Mucosa of gallbladder (tissue), 1 donor: ENCODE measurements around the gene NPB. TPM values are rescaled to one million over a fixed set of nuclear protein-coding genes. Genes with fewer than 3 reads are reported as not detected.

ENCODE experiments used
- DNase-seq: peaks from one replicate; pipeline ENCODE4 v3.0.0-alpha.2; 2020; ENCODE audit warnings: low spot score
- total RNA-seq: library from RNA; stranded (reverse); gene quantifications from one replicate; pipeline ENCODE4 v1.2.1, GENCODE V29; 2021
- donor health status: DM: no; HTN: no; CAD: no.

The NPB gene
- total RNA-seq, 1 donor from 2014 or later = 0.55 TPM

DNA sequence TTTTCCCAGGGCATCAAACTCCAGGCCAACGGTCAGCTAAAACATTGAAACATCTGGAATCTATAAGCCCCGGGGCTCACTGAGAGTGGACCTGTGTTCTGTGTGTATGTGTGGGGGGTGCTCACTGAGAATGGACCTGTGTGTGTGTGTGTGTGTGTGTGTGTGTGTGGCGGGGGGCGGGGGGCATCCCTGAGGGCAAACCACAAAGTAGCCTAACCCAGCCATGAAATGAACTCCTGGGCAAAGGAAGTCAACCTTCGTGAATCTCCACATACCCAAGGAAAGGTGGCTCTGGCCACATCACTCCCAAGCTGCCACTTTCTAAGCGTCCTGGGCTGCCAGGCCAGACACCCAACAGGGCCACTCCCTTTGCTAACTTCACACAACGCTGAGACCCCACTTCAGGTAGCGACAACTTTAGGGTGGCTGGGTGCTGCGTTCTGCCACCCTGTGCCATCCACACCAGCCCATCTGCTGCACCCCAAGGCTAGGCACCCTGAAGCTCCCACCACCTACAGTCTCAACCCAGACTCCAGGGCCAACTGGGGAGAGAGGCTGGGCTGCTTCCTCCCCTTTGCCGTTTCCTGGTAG is 23.9 kb downstream of the NPB start:
- no peak for DNase-seq

DNA sequence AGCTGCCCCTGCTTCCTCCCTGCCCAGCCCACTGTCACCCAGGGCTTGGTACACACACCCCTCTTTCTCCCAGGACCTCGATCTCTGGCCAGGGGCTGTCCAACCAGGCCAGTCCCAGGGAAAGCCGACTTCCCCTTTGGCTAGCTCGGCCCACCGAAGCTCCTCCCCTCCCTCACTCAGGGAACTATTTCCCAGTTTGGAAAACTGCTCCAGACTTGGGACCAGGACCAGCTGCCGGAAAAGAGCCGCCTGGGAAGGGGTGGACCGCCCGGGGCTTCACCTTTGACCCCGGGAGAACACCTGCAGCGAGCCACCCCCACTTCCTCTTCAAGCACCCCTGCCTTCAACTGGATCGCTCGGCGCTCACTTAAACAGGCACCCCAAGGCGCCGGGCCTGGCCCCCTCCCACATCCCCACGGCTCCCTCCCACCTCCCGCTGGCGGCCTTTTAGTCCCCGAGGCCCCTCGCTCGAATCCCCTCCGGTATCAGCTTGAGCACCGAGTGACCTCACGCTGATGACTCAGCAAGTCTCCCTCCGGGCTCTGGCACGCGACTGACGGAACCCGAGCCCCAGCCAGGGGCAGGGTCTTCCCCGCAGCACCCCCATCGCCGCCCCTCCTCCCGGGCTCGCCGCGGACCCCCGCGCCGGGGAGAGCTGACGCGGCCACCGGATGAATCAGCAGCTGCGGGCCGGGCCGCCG is 24.6 kb downstream of the NPB start:
- peak; percentile 85 for DNase-seq

DNA sequence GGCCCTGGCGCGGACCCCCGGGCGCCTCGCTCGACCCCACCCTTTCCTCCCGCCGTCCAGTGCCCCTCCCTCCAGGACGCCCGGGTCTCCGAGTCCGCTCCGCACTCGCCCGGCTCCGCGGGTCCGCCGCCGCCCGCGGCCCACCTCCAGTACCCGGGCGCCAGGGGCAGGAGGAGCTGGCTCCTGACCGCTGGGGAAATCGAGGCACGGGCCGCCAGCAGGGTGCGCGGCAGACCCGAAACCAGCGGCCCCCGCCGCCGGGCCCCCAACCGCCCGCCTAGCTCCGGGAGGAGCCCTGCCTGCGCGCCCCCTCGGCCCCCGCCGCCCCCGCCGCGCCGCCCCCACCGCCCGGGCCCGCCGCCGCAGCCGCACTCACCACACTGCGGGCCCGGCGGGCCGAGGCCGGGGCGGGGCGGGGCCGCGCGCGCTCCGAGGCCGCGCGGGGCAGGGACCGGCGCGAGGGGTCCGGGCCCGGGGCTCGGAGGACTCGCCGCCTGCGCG is 25.2 kb downstream of the NPB start:
- no peak for DNase-seq

DNA sequence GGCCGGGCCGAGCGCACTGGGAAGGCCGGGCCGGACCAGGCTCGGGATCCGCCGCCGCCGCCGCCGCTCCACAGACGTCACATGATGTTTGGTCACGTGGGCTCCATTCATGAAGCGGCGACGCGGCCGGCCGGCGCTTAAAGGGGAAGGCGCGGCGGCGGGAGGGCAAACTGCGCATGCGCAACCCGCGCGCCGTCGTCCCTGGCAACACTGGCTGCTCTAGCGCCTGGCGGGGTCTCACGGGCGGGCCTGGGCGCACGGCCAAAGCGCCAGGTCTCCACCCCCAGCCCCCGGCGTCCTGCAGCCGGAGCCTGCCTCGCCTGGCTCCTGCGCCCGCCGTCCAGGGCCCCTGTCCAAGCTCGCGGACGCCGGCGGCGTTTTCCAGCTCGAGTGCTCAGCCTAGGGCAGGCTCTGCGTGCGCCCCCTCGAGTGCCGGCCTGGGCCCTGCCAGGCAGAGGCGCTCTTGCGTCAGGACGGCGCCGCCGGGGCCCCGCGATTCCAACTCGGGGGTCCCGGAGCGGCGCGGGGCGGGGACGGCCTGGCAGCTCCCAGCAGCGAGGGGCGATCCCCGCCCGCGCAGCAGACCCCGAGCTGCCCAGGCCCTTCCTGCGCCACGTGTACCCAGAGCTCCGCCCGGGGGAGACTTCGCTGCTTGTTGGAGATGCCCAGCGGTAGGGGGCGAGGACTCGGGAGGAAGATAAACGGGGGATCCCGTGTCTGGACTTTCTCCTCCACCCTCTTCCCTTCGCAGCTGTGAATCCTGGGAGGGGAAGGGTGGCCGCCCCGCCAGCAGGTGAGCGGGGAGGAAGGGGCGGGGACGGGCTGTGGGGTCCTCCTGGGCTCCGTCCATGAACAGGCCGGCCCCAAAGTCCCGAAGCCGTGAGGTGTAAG is 25.9 kb downstream of the NPB start, which contains the start of gene MAFG:
MAFG (minus strand) TSS at position 83 of the 891 bp plus-strand sequence. CDS start 4,550 bp downstream, outside the sequence.
- peak; percentile 92 for DNase-seq

DNA sequence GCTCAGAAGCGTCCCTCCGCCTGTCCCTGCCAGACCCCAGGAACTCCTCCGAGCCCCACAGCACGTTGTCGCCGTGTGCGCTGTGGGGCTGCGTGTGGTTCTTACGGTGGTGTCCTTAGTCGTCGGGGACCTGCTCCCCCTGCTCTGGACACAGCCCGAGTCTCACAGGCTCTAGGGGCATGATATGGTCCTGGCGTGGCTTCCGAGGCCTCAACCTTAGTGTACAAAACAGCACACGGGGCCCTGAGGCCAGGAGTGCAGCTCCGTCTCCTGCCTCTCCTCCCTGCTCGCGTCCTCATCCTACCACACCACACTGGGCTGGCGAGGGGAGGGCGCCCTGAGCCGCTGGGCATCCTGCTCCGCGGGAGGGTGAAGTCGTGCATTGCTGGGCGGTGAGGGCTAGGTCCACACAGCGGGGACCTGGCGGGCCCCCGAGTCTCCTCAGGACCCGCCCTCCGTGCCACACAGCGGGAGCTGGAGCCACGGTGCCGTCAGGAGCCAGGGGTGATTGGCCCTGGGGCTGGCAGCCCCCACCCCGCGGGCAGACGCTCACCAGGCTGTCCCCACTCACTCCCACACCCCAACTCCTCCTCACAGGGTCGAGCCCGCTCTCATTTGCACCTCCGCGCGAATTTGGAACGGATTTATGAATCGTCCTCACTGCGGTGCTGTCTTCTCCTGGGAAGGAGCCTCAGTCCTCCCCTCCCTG is 26.7 kb downstream of the NPB start:
- DNase-seq = no peak

DNA sequence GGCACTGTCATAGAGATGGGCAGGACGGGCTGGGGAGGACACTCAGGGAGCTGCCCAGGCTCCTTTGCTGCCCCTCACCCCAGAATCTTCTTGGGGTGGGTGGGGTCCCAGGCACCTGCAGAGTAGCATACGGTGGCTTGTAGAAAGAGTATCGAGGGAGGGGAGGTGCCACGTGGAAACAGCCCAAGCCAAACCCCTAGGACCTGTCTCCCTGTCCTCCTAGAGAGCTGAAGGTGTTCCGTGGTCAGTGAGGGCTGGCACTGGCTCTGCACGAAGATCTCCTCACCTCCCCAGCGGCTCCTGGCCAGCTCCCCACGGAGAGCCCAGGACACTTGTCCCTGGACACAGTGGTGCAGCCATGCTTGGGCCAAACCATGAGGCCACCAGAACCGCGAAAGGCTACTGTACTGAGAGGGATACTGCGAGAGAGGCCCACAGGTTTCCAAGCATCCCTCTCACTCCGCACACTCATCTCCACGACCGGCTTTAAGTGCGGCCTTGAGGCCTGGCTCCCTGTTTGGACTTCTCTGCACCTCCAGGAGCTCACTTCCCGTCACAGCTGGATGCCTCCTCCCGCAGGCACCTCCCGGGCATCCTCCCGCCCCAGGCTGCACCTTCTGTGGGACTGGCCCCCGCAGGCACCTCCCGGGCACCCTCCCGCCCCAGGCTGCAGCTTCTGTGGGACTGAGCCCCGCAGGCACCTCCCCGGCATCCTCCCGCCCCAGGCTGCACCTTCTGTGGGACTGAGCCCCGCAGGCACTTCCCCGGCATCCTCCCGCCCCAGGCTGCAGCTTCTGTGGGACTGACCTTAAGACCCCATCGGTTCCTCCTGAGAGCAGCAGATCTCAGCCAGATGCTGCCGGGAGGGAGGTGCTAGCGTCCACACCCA is 27.5 kb downstream of the NPB start:
- DNase-seq = no peak

DNA sequence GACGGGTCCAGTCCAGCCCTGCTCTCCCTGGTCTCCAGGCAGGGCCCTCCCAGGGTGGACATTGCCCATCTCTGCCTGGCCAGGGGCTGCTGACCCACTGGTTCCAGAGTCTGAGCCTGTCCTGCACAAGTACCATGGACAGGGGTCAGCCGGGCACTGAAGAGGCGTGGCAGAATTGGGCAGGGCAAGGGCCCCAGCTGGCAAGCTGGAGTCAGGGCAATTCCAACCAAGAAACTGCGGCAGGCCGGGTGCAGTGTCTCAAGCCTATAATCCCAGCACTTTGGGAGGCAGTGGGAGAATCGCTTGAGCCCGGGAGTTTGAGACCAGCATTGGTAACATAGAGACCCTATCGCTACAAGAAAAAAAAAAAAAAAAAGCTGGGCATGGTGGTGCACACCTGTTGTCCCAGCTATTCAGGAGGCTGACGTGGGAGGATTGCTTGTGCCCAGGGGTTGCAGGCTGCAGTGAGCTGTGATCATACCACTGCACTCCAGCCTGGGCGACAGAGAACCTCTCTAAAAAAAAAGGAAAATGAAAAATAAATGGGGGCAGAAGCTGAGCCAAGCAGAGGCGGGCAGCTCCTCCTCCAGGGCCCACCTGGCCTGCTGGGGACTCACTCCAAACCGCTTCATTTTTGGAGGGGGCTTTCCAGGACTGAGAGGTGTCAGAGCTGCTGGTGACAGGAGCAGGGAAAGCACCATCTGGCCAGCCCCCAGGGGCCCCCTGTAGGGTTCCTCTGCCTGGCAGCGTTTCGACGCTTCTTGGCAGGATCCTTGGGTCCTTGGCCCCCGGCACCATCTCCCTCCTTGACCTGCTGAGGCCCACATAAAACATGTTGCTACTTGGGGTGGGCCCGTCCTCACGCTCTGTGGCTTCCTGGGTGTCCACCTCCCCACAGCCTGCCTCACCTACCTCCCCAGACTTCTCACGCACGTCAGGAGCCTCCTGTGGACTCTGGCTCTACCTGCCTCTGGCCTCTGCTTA is 28.4 kb downstream of the NPB start:
- DNase-seq = no peak

DNA sequence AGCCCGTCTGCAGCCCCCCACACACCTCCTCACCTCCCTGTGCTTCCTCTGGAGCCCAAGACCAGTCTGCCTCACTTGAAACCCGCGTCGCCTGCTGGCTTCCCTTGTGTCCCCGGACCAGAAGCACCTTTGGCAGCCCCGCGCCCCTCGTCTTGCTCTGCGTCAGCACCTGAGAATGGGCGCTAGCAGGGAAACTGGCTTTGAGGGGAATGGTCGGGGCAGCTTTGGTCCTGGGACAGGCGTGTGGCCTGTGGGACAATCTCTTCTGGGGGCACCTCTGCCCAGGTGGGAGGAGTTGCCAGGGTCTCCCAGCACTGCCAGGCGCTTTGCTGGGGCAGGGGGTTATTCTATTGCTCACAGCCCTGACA is 29.1 kb downstream of the NPB start:
- DNase-seq = no peak

DNA sequence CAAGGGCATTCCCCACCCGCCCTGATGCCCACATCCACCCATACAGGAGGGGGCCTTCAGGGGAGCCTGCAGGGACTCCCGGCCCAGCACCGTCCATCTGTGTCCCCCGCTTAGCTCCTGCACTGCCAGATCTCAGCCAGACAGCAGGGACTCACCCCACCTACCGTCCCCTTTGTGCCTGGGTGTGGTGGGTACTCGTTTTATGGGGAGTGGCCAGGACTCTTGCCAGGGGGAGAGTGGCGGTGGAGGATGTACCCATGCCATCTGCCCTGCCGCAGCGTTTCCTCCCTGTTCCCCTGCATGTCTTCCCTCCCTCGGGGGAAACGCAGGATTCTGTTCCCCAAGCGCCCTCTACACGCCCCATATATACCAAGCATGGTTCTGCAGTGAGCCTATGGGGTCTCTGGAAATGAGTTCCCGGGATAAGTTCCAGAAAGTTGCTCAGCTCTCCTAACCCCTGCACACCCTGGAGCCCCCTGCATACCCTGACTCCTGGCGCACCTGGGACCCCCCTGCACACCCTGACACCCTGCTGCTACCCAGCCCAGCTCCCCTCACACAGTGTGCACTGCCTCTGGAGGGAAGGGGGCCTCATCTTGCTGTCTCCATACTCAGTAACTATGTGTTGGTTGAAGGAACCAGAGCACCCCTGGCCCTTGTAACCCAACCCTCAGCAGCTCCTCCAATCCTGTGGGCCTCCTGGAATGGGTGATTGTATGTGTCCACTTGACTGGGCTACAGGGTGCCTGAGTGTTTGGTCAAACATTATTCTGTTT is 29.7 kb downstream of the NPB start:
- no peak for DNase-seq

DNA sequence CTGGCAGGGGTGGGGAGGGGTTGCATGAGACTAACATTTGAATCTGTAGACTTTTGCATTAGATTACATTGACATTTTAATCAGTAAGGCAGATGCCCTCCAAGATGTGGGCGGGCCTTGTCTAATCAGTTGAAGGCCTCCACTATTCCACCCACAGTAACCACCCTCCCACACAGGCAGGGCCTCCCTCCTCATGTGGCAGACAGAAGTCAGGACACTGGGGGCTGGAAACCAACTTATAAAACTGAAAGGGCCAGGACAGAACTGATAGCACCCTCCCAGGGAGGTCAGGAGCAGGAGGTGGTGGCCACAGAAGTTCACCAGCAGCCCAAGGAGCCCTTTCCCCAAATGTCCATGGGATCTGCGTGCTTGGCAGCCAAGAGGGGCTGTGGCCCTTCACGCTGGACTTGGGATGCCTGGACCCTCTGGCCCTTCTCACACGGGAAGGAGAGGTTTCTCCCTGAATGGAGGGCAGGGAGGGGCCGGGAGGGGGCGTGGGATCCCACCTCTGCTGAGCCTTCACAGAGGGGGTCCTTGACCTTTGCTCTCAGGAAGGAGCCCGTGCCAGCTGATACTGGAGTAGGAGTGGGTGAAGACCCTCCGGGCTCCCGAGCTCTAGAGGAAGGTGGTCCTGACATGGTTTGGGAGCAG is 30.4 kb downstream of the NPB start:
- DNase-seq = no peak

DNA sequence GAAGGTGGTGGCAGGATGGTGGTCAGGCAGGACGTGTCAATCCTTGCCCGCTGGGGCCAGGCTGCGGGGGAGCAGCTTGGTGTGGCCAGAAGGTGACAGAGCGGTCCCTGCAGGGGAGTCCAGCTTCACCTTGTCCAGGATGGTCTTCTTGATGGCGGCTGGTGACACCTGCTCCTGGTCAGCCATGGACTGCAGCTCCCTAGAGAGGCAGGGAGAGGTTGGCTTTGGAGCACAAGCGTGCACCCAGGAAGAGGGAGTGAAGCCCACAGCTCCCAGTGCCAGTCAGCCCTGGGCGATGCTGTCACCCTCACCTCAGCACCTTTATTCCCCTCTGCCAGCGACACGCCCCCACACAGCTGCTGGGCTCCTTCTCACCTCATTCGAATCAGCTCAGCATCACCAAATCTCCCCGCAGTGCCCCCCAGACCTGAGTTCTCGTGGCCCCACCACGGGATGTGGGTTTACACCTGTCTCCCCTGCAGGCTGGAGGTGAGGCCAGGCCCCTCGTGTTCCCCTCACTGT is 31.2 kb downstream of the NPB start:
- DNase-seq = no peak

DNA sequence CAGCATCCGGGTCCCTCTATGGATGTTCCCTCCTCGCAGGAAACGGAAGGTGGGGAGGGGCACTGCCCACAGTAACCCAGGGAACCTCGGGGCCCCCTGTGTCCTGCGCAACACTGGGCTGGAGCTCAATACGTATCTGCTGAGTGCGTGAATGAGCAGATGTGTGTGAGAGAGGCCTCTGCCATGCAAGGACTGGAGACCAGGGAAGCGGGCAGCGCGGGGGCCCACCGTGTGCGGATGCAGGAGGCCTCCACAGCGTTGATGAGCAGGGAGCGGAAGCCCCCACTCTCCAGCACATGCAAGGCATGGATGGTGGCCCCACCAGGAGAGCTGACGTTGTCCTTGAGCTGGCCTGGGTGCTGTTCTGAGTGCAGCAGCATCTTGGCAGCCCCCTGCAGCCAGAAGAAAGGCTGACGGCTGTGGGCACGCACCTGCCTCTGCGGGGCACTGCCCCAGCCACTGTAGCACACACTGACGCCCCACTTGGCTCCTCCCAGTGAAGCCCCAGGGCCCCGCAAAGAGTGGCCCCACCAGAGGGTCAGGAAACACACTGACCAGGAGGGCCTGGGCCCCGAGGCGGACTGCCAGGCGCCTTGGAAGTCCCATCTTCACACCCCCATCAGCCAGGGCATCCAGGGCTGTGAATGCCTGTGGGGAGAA is 32.2 kb downstream of the NPB start:
- DNase-seq = no peak

DNA sequence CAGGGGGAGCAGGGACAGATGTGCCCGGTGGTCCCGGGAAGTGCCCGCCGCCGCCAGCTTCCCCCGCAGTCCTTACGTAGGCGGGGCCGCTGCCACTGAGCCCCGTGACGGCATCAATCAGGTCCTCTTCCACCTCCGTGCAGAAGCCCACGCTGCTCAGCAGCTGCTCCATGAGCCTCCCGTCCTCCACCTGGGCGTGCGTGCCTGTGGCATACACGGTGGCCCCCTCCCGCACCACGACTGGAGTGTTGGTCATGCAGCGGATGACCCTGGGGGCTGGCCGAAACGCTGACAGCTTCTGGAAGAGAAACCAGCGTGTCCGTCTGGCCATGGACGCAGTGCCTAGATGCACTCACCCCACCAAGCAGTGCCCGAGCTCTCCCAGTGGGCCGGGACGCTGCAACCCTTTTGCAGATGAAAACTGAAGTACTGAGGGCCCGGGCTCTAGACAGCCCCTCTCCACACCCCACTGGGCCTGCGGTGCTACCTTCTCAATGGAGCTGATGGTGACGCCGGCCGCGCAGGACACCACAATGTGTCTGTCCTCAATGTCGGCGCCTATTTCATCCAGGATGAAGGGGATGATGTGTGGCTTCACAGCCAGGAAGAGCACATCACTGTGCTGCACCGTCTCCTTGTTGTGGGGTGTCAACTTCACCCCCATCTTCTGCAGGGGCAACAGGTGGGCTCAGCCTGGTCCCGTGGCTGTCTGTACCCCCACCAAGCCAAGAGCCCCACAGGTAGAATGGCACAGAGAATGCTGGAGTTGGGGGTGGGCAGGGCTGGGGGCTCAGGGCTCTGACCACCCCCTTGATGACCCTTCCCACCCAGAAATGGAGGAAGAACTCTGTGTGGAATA is 33.0 kb downstream of the NPB start:
- DNase-seq = no peak

DNA sequence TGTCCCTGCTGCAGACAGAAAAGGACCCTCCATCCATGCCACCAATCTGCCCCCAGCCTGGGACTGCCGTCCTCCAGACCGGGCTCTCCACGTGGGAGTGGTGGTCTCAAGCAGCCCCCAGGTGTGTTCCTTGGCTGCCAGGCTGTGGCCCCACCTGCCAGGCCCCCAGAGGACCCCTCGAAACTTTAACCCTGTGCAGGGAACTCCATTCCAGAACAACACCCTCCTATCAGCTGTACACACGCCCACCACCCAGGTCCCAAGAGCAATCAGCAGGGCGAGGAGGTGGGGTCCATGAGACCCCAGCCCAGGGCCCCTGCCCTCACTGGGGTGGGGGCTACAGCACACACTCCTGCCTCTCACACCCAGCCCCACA is 33.7 kb downstream of the NPB start:
- DNase-seq = no peak

DNA sequence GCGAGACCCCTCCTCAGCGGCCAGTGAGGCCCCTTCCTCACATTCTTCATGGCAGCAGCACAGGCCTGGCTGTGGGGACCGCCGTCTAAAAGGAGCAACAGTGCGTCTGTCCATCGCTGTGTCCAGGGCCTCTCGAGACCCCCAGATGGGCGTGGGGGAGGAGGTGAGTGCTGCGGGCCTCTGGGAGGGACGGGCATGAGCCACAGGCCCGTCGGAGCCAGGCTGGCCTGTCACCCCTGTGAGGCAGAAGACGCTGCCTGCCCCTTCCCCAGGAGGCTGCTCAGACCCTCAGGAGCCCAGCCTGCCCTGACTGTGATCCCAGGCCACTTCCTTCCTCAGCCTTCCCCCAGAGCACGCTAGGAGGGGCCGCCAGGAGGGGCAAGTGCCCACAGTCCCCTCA is 37.2 kb downstream of the NPB start:
- no peak for DNase-seq

DNA sequence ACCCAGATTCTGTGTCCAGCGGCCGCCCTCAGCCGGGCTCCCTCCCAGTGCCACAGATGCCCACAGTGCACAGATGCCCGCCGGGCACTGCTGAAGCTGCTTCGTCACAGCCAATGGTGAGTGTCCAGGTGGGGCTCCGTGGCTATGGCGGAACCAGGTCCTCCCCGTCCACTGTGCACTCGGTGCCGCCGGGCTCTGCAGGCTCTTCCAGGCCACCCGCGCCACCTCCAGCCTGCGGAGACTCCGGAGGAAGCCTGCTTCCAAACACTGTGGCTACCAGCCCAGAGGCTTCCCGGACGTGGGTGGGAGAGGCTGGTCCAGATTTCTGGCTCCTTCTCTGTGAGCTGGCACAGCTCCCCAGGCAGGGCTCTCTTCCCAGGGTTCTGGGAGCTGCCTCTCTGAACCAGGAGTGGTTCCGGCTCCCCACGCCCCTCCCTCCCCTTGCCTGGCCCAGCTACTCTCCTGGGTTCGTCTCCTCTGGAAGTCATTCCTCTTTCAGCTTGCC is 37.9 kb downstream of the NPB start:
- no peak for DNase-seq
